Measurements from ENCODE around the gene DTWD2. TPM values are rescaled to one million over a fixed set of nuclear protein-coding genes. Genes with fewer than 3 reads are reported as not detected.

Gene DTWD2
- total and polyA plus RNA-seq, 2 of the 4 experiments (the other 2 are of a cell fraction): 1.2 to 1.8 TPM

DNA sequence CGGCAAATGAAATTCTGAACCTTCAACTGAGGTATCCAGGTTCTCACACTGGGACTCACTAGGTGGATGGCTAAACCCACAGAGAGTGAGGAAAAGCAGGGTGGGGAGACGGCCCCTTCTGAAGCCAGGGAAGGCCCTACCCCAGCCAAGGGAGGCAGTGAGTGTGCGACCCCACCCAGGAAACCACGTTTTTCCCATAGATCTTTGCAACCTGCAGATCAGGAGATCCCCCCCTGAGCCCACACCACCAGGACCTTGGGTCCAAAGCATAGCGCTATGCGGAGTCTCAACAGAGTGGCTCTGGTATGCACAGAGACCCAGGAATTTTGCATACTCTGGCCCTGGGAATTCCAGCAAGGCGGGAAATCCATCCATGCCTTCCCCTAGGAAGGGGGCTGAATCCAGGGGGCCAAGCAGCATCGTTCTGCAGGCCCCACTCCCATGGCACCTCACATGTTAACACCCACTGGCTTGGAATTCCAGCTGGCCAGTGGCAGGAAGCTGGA, 19.9 kb downstream of the DTWD2 start:
- H3K23ac ChIP-seq (ENCODE audit: low read depth, low read length): no peak overlapping the region
- peak; percentile 11; the same call in 1 of the 2 replicates for ATAC-seq (ENCODE audit: low read depth)
- no peak overlapping the region for H3K56ac ChIP-seq (ENCODE audit: extremely low read depth, insufficient read depth, low read length)
- no peaks in the 10 kb centered on the region for H3K27me3 ChIP-seq (ENCODE audit: control insufficient read depth, insufficient read depth, low read length)
- no peak overlapping the region for H3K4me3 ChIP-seq (ENCODE audit: insufficient read depth, low read depth, low read length)
- in situ Hi-C loops (cut with MboI; ENCODE audit: low sequenced_read_pairs) (no loop called here), intact Hi-C loops (cut with micrococcal nuclease) (no loop called here), dilution Hi-C loops (cut with HindIII; ENCODE audit: low sequenced_read_pairs, unreplicated experiment) (no loop called here)
- WGBS, 2 experiments (ENCODE audit: extremely low coverage in 2 of 2, insufficient read length in 1 of 2): 67% methylated on average over 1 of the region's 8 CpGs; no CpG with 5 or more reads in 1 of the 2 experiments
- no peak overlapping the region for H2AK9ac ChIP-seq (replicated peaks; ENCODE audit: low read depth, low read length, poor library complexity)
- no peak overlapping the region for H3K14ac ChIP-seq (replicated peaks; ENCODE audit: low read depth, low read length)
- no peaks in the 10 kb centered on the region for H3K9me3 ChIP-seq (ENCODE audit: control insufficient read depth, insufficient read depth, low read length)
- no peaks in the 10 kb centered on the region for H3K9me1 ChIP-seq (ENCODE audit: insufficient read depth, low read length)
- no peak overlapping the region for H2BK120ac ChIP-seq (ENCODE audit: low read depth, low read length)
- H3K27ac ChIP-seq (ENCODE audit: insufficient read depth, low read length): no peak overlapping the region
- no peaks in the 10 kb centered on the region; the same call in 1 of the 2 replicates for H3K4me1 ChIP-seq (ENCODE audit: control insufficient read depth, insufficient read depth, low read length)
- no peaks in the 10 kb centered on the region for H3K36me3 ChIP-seq (ENCODE audit: control insufficient read depth, insufficient read depth, low read length)
- H4K5ac ChIP-seq (ENCODE audit: low read depth, low read length): no peak overlapping the region
- no peak for DNase-seq
- H2AFZ ChIP-seq (replicated peaks; ENCODE audit: low read length, poor library complexity): no peak overlapping the region
- H3K9ac ChIP-seq (ENCODE audit: low read depth, low read length): no peak overlapping the region
- no peak overlapping the region for H2AK5ac ChIP-seq (ENCODE audit: low read depth, low read length)
- CTCF ChIA-PET: no interaction called here
- POLR2A ChIA-PET (ENCODE audit: unreplicated experiment): no interaction called here
- H2BK5ac ChIP-seq (ENCODE audit: low read depth, low read length, poor library complexity, severe bottlenecking): no peak overlapping the region
- H3K4ac ChIP-seq (ENCODE audit: low read depth, low read length): no peak overlapping the region
- no peak overlapping the region for H2BK15ac ChIP-seq (ENCODE audit: low read depth, low read length)
- TF ChIP-seq NFE2L2 (IDR thresholded peaks at IDR 0.05; ENCODE audit: low read depth, low read length) (no peak), CHD1 (IDR thresholded peaks at IDR 0.05; ENCODE audit: low read depth, low read length) (no peak), RFX5 (IDR thresholded peaks at IDR 0.05; ENCODE audit: low read depth, low read length) (no peak), CEBPB (IDR thresholded peaks at IDR 0.05; ENCODE audit: low read depth, low read length) (no peak), FOS (IDR thresholded peaks at IDR 0.05; ENCODE audit: low read depth, low read length) (no peak), POLR2A (IDR thresholded peaks at IDR 0.05; ENCODE audit: low read depth, low read length) (no peak), RAD21 (IDR thresholded peaks at IDR 0.05; ENCODE audit: low read length) (no peak), RCOR1 (IDR thresholded peaks at IDR 0.05; ENCODE audit: insufficient replicate concordance, low read length) (no peak), SMC3 (IDR thresholded peaks at IDR 0.05; ENCODE audit: low read depth, low read length) (no peak)
- TF ChIP-seq, protein P1, sequence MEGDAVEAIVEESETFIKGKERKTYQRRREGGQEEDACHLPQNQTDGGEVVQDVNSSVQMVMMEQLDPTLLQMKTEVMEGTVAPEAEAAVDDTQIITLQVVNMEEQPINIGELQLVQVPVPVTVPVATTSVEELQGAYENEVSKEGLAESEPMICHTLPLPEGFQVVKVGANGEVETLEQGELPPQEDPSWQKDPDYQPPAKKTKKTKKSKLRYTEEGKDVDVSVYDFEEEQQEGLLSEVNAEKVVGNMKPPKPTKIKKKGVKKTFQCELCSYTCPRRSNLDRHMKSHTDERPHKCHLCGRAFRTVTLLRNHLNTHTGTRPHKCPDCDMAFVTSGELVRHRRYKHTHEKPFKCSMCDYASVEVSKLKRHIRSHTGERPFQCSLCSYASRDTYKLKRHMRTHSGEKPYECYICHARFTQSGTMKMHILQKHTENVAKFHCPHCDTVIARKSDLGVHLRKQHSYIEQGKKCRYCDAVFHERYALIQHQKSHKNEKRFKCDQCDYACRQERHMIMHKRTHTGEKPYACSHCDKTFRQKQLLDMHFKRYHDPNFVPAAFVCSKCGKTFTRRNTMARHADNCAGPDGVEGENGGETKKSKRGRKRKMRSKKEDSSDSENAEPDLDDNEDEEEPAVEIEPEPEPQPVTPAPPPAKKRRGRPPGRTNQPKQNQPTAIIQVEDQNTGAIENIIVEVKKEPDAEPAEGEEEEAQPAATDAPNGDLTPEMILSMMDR (conservative IDR thresholded peaks at IDR 0.05; ENCODE audit: low read depth, low read length): no peak
- TF ChIP-seq, protein P2, sequence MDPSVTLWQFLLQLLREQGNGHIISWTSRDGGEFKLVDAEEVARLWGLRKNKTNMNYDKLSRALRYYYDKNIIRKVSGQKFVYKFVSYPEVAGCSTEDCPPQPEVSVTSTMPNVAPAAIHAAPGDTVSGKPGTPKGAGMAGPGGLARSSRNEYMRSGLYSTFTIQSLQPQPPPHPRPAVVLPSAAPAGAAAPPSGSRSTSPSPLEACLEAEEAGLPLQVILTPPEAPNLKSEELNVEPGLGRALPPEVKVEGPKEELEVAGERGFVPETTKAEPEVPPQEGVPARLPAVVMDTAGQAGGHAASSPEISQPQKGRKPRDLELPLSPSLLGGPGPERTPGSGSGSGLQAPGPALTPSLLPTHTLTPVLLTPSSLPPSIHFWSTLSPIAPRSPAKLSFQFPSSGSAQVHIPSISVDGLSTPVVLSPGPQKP (IDR thresholded peaks at IDR 0.05; ENCODE audit: borderline replicate concordance, low read depth, low read length): no peak
- no peak overlapping the region for H4K8ac ChIP-seq (ENCODE audit: low read depth in 2 of 2, low read length in 2 of 2)
- no peak overlapping the region for H3K4me2 ChIP-seq (ENCODE audit: low read depth, low read length)
- no peaks in the 10 kb centered on the region for H3K79me1 ChIP-seq (ENCODE audit: low read depth in 1 of 2, low read length in 2 of 2)
- no peak overlapping the region for H2BK20ac ChIP-seq (ENCODE audit: low read depth, low read length)
- BruUV-seq (replicated peaks): no TSS peak
- no peak overlapping the region for H4K91ac ChIP-seq (ENCODE audit: insufficient read depth, low read depth, low read length)
- no peaks in the 10 kb centered on the region for H4K20me1 ChIP-seq (ENCODE audit: insufficient read depth, low read length)
- no peak overlapping the region for H3K18ac ChIP-seq (ENCODE audit: low read depth, low read length)
